H1 (cell line): ENCODE data around the gene LRRC18. TPM values are rescaled to one million over a fixed set of nuclear protein-coding genes. Genes with fewer than 3 reads are reported as not detected.

Source experiments
- CTCF ChIA-PET: fragments of 300-600 bp; sonication (Branson Sonifier 250); formaldehyde crosslinking; loops from one replicate; lab custom pipeline; 2021; ENCODE audit not compliant: partially characterized antibody; lab: Charles Lee
- POLR2A ChIA-PET: fragments of 300-600 bp; sonication (Branson Sonifier 250); formaldehyde crosslinking; loops from one replicate; lab custom pipeline; 2021; ENCODE audit warnings: inconsistent platforms; ENCODE audit not compliant: partially characterized antibody; lab: Charles Lee
- DNase-seq, 2 experiments: peaks; one replicate each; pipeline versions ENCODE4 v3.0.0 to v3.0.0-alpha.2; 2010 to 2022; ENCODE audit warnings: low spot score in 2 of 2, low read depth in 1 of 2, mixed read lengths in 1 of 2
- FAIRE-seq: peaks from 2 replicates; lab custom pipeline; 2011; peaks lifted over from hg19 to GRCh38; lab: Jason Lieb, UNC
- H2AFZ ChIP-seq: 2 replicates; pipeline ENCODE4 v1.8.1; 2012; ENCODE audit warnings: low read length, inconsistent platforms
- H2AK5ac ChIP-seq: 2 replicates; pipeline ENCODE4 v1.6.1; 2013; ENCODE audit warnings: low read depth, low read length
- H2BK120ac ChIP-seq: replicated peaks from 2 replicates; pipeline ENCODE3; 2013; ENCODE audit warnings: low read depth, low read length, inconsistent platforms
- H2BK12ac ChIP-seq: 2 replicates; pipeline ENCODE4 v1.6.1; 2013; ENCODE audit warnings: low read depth, low read length
- H2BK15ac ChIP-seq: 2 replicates; pipeline ENCODE4 v1.6.1; 2013; ENCODE audit warnings: low read length
- H2BK20ac ChIP-seq: 2 replicates; pipeline ENCODE4 v1.6.1; 2013; ENCODE audit warnings: low read length
- H2BK5ac ChIP-seq: 2 replicates; pipeline ENCODE4 v1.6.1; 2013; ENCODE audit warnings: low read depth, low read length
- H3K14ac ChIP-seq: 2 replicates; pipeline ENCODE4 v1.6.1; 2013; ENCODE audit warnings: inconsistent platforms; ENCODE audit not compliant: insufficient read length
- H3K18ac ChIP-seq: 2 replicates; pipeline ENCODE4 v1.6.1; 2013; ENCODE audit warnings: low read length; ENCODE audit errors: extremely low read depth
- H3K23ac ChIP-seq: 2 replicates; pipeline ENCODE4 v1.6.1; 2013; ENCODE audit warnings: inconsistent platforms; ENCODE audit not compliant: insufficient read length
- H3K23me2 ChIP-seq: 2 replicates; pipeline ENCODE4 v1.6.1; 2013; ENCODE audit warnings: low read depth, low read length
- H3K27ac ChIP-seq: 2 replicates; pipeline ENCODE4 v1.6.1; 2011; ENCODE audit warnings: low read depth, low read length, inconsistent platforms
- H3K27me3 ChIP-seq, 4 experiments: replicated peaks in 1 of 4; 1 replicate in 1 of 4; 2 replicates in 3 of 4; pipeline versions ENCODE4 v1.6.1 to v1.8.1; 2011 to 2013; ENCODE audit warnings: low read length in 3 of 4, mild to moderate bottlenecking in 3 of 4, inconsistent platforms in 2 of 4, mixed read lengths in 2 of 4, moderate library complexity in 1 of 4; ENCODE audit not compliant: control insufficient read depth in 3 of 4, insufficient read depth in 3 of 4; ENCODE audit errors: extremely low read depth in 1 of 4
- H3K36me3 ChIP-seq, 4 experiments: 2 replicates each; pipeline versions ENCODE4 v1.6.1 to v1.8.1; 2011 to 2013; ENCODE audit warnings: mild to moderate bottlenecking in 4 of 4, low read length in 3 of 4, moderate library complexity in 2 of 4, control low read depth in 1 of 4, inconsistent platforms in 1 of 4; ENCODE audit not compliant: insufficient read depth in 4 of 4, control insufficient read depth in 2 of 4
- H3K4ac ChIP-seq: replicated peaks from 2 replicates; pipeline ENCODE3; 2013; ENCODE audit warnings: low read length, low read depth, mixed read lengths, inconsistent platforms; ENCODE audit not compliant: insufficient read length
- H3K4me1 ChIP-seq, 4 experiments: replicated peaks in 1 of 4; 1 replicate in 1 of 4; 2 replicates in 3 of 4; pipeline versions ENCODE4 v1.6.1 to v1.8.1; 2011 to 2013; ENCODE audit warnings: low read length in 3 of 4, inconsistent platforms in 2 of 4, mixed read lengths in 1 of 4; ENCODE audit not compliant: insufficient read depth in 4 of 4, control insufficient read depth in 3 of 4
- H3K4me2 ChIP-seq, 2 experiments: 2 replicates each; pipeline versions ENCODE4 v1.6.1 to v1.8.1; 2011 to 2013; ENCODE audit warnings: low read depth in 2 of 2, low read length in 2 of 2, control low read depth in 1 of 2, inconsistent platforms in 1 of 2, mild to moderate bottlenecking in 1 of 2; ENCODE audit not compliant: insufficient read depth in 1 of 2
- H3K4me3 ChIP-seq, 4 experiments: fragments of 200-600, 300-600 bp in 1 of 4; sonication (generic), shearing (Covaris generic), sonication (Bioruptor Twin) in 1 of 4; 2 replicates each; pipeline versions ENCODE4 v1.5.1 to v1.8.1; 2011 to 2016; ENCODE audit warnings: low read length in 4 of 4, low read depth in 3 of 4, control low read depth in 2 of 4, inconsistent platforms in 2 of 4, mild to moderate bottlenecking in 2 of 4, mixed read lengths in 1 of 4, moderate library complexity in 1 of 4; ENCODE audit not compliant: insufficient read depth in 2 of 4; ENCODE audit errors: extremely low read depth in 1 of 4
- H3K56ac ChIP-seq: replicated peaks from 2 replicates; pipeline ENCODE3; 2013; ENCODE audit warnings: low read depth, mild to moderate bottlenecking, mixed read lengths, low read length, inconsistent platforms; ENCODE audit not compliant: insufficient read length
- H3K79me1 ChIP-seq: 2 replicates; pipeline ENCODE4 v1.6.1; 2013; ENCODE audit warnings: low read depth, low read length, control low read depth
- H3K79me2 ChIP-seq, 2 experiments: 2 replicates each; pipeline versions ENCODE4 v1.6.1 to v1.8.1; 2012 to 2013; ENCODE audit warnings: low read length in 2 of 2, mild to moderate bottlenecking in 2 of 2, inconsistent platforms in 1 of 2; ENCODE audit not compliant: insufficient read depth in 2 of 2, control insufficient read depth in 1 of 2
- H3K9ac ChIP-seq, 4 experiments: replicated peaks in 1 of 4; 1 replicate in 1 of 4; 2 replicates in 3 of 4; pipeline versions ENCODE4 v1.6.1 to v1.8.1; 2011 to 2013; ENCODE audit warnings: low read depth in 3 of 4, low read length in 3 of 4, control low read depth in 2 of 4, mild to moderate bottlenecking in 2 of 4, moderate library complexity in 2 of 4, inconsistent platforms in 1 of 4; ENCODE audit errors: extremely low read depth in 1 of 4
- H3K9me3 ChIP-seq, 2 experiments: 2 replicates each; pipeline versions ENCODE4 v1.6.1 to v1.8.1; 2012 to 2013; ENCODE audit warnings: mild to moderate bottlenecking in 2 of 2, moderate library complexity in 2 of 2, control low read depth in 1 of 2, inconsistent platforms in 1 of 2, low read depth in 1 of 2, low read length in 1 of 2, mixed read lengths in 1 of 2; ENCODE audit not compliant: insufficient read depth in 2 of 2
- H4K20me1 ChIP-seq, 2 experiments: replicated peaks in 1 of 2; 2 replicates each; pipeline versions ENCODE3 to v1.8.1; 2011 to 2013; ENCODE audit warnings: inconsistent platforms in 2 of 2, low read length in 2 of 2, mild to moderate bottlenecking in 1 of 2; ENCODE audit not compliant: insufficient read depth in 2 of 2, control insufficient read depth in 1 of 2
- H4K5ac ChIP-seq: 2 replicates; pipeline ENCODE4 v1.6.1; 2013; ENCODE audit warnings: low read length, low read depth, mixed read lengths, inconsistent platforms; ENCODE audit not compliant: insufficient read length
- H4K8ac ChIP-seq: 2 replicates; pipeline ENCODE4 v1.8.0; 2013; ENCODE audit warnings: mild to moderate bottlenecking, moderate library complexity, low read length, inconsistent platforms; ENCODE audit not compliant: insufficient read depth; ENCODE audit errors: extremely low read depth
- H4K91ac ChIP-seq: replicated peaks from 2 replicates; pipeline ENCODE3; 2013; ENCODE audit warnings: low read length, mixed read lengths, inconsistent platforms; ENCODE audit not compliant: insufficient read length
- CBX8 ChIP-seq: fragments of 300-800, 300-1000 bp; sonication (generic); IDR thresholded peaks from 2 replicates; pipeline ENCODE4 v1.7.1; 2016; ENCODE audit warnings: low read depth, low read length, borderline replicate concordance
- RXRA ChIP-seq: IDR thresholded peaks from 2 replicates; pipeline ENCODE4 v1.6.1; 2011; ENCODE audit warnings: low read depth, mild to moderate bottlenecking, low read length, moderate library complexity; ENCODE audit not compliant: insufficient read depth
- SIX5 ChIP-seq: IDR thresholded peaks from 2 replicates; pipeline ENCODE4 v1.6.1; 2011; ENCODE audit warnings: mild to moderate bottlenecking, low read depth, low read length
- SUZ12 ChIP-seq: fragments of 200-600 bp; sonication (generic); IDR thresholded peaks from 2 replicates; pipeline ENCODE4 v1.6.1; 2012; ENCODE audit warnings: mild to moderate bottlenecking, inconsistent platforms, low read length, moderate library complexity, mixed read lengths
- WGBS, 2 experiments: shearing (Covaris generic) in 1 of 2; methylation state at CpG; one replicate each; pipeline versions ENCODE4 v1.1.6 to v1.1.7; 2013 to 2015; ENCODE audit warnings: low lambda C conversion rate in 2 of 2, mixed read lengths in 2 of 2, inconsistent platforms in 1 of 2, low coverage in 1 of 2, missing lambda C conversion rate in 1 of 2; ENCODE audit not compliant: insufficient replicate concordance in 2 of 2, insufficient coverage in 1 of 2, insufficient read length in 1 of 2; ENCODE audit errors: extremely low coverage in 1 of 2, missing lambda C conversion rate in 1 of 2; 5-methylcytosine and 5-hydroxymethylcytosine counted together
- polyA plus RNA-seq, 7 experiments: library from polyadenylated mRNA; depleted of rRNA in 3 of 7; stranded (reverse) in 5 of 7; unstranded in 2 of 7; fragments of >200 nt in 5 of 7; fragments of 200-250 nt in 2 of 7; gene quantifications; 1 replicate in 5 of 7; 2 replicates in 1 of 7; 4 replicates in 1 of 7; pipeline versions ENCODE4 v1.2.1 to v1.2.3, GENCODE V29; 2011 to 2013; ENCODE audit warnings: missing spikeins in 2 of 7, mixed read lengths in 2 of 7
- total RNA-seq: library from RNA; stranded (reverse); fragmentation: NEBNext Ultra II Directional; extraction: Animal tissue kit (Norgen Biotek cat#: 25700); gene quantifications from 2 replicates; pipeline ENCODE4 v1.2.1, GENCODE V29; 2021

LRRC18 gene
- total and polyA plus RNA-seq, 2 of the 8 experiments (the other 6 are each of a cell fraction or from before 2014, with no cell fraction given) = not detected

- H3K27ac ChIP-seq = no peak overlapping the region
- ChIA-PET CTCF (interaction anchor here (0.6 to 2.0 kb wide), 5 partner anchors 12 to 282 kb away, joined by 3 to 5 read pairs (median 3); no protein-coding TSS in a partner anchor), POLR2A (no interaction called here)
- no peaks in the 10 kb centered on the region for H3K23me2 ChIP-seq
- no peaks in the 10 kb centered on the region for H3K36me3 ChIP-seq
- H3K4me3 ChIP-seq = no peak overlapping the region
- H3K79me2 ChIP-seq = no peaks in the 10 kb centered on the region
- H3K4me1 ChIP-seq = no peaks in the 10 kb centered on the region; a peak in 1 of 7 replicates
- no peak for TF ChIP-seq RXRA
- TF ChIP-seq CBX8 = no peak
- no peak for TF ChIP-seq SUZ12
- no peak for TF ChIP-seq SIX5
- no peak overlapping the region for H2BK20ac ChIP-seq
- H3K56ac ChIP-seq = no peak overlapping the region
- 78% methylated on average over 3 of the region's 3 CpGs; no CpG with 5 or more reads in 1 of the 2 experiments for WGBS, 2 experiments
- H2AFZ ChIP-seq = no peak overlapping the region
- H3K4ac ChIP-seq = no peak overlapping the region
- no peaks in the 10 kb centered on the region; a peak in 1 of 7 replicates for H3K27me3 ChIP-seq
- no peak overlapping the region for H2BK5ac ChIP-seq
- no peak overlapping the region for H2BK15ac ChIP-seq
- no peaks in the 10 kb centered on the region for H3K79me1 ChIP-seq
- H4K8ac ChIP-seq = no peak overlapping the region
- H2AK5ac ChIP-seq = no peak overlapping the region
- no peak for FAIRE-seq
- no peak overlapping the region for H3K14ac ChIP-seq
- DNase-seq = no peak
- no peak overlapping the region for H3K9ac ChIP-seq
- H4K20me1 ChIP-seq = peaks cover 0 to 1% of the 10 kb centered on the region in 2 experiments
- H4K5ac ChIP-seq = no peak overlapping the region
- H3K4me2 ChIP-seq = no peak overlapping the region
- H4K91ac ChIP-seq = no peak overlapping the region
- no peaks in the 10 kb centered on the region for H3K9me3 ChIP-seq
- H3K18ac ChIP-seq = no peak overlapping the region
- no peak overlapping the region for H2BK12ac ChIP-seq
- H2BK120ac ChIP-seq = no peak overlapping the region
- H3K23ac ChIP-seq = no peak overlapping the region
Measured at GRCh38 chr10:48937796-48938195, 1.8 kb downstream of the LRRC18 start.
